Glutamatergic neuron (in vitro differentiated cells): Measurements from ENCODE around the gene IMMP2L. TPM values are rescaled to one million over a fixed set of nuclear protein-coding genes. Genes with fewer than 3 reads are reported as not detected.

Experiments
- DNase-seq: peaks from one replicate; pipeline ENCODE4 v3.0.0; 2022
- H3K27ac Mint-ChIP-seq: one replicate; pipeline ENCODE4 v1.8.0; 2020; ENCODE audit warnings: mild to moderate bottlenecking, mixed read lengths, inconsistent platforms; ENCODE audit not compliant: unreplicated experiment
- H3K27me3 Mint-ChIP-seq: one replicate; pipeline ENCODE4 v1.8.0; 2020; ENCODE audit warnings: mild to moderate bottlenecking, moderate library complexity, mixed read lengths, inconsistent platforms; ENCODE audit not compliant: unreplicated experiment
- H3K36me3 Mint-ChIP-seq: one replicate; pipeline ENCODE4 v1.8.0; 2020; ENCODE audit warnings: mild to moderate bottlenecking, mixed read lengths, inconsistent platforms; ENCODE audit not compliant: unreplicated experiment
- H3K4me1 Mint-ChIP-seq: one replicate; pipeline ENCODE4 v1.8.0; 2020; ENCODE audit warnings: mild to moderate bottlenecking, low read depth, mixed read lengths, inconsistent platforms; ENCODE audit not compliant: unreplicated experiment
- H3K4me3 Mint-ChIP-seq: one replicate; pipeline ENCODE4 v1.8.0; 2020; ENCODE audit warnings: mild to moderate bottlenecking, mixed read lengths, inconsistent platforms; ENCODE audit not compliant: unreplicated experiment
- H3K9me3 Mint-ChIP-seq: one replicate; pipeline ENCODE4 v1.8.0; 2020; ENCODE audit warnings: mild to moderate bottlenecking, moderate library complexity, mixed read lengths, inconsistent platforms; ENCODE audit not compliant: unreplicated experiment
- CTCF ChIP-seq: fragments of 200-600 bp; sonication (generic); IDR thresholded peaks from one replicate; pipeline ENCODE4 v1.5.0; 2021; ENCODE audit not compliant: partially characterized antibody, unreplicated experiment
- total RNA-seq: library from RNA; stranded (reverse); fragmentation: NEBNext Ultra II Directional; extraction: Animal tissue kit (Norgen Biotek cat#: 25700); gene quantifications from one replicate; pipeline ENCODE4 v1.2.1, GENCODE V29; 2021; ENCODE audit not compliant: unreplicated experiment

Gene IMMP2L
- total RNA-seq, 1 donor from 2014 or later = 9.6 TPM

GRCh38 chr7:110853263-110853662 is 709.0 kb downstream of the IMMP2L start:
- no peak overlapping the region for H3K27ac Mint-ChIP-seq
- H3K9me3 Mint-ChIP-seq = no peaks in the 10 kb centered on the region
- H3K36me3 Mint-ChIP-seq = no peaks in the 10 kb centered on the region
- H3K4me3 Mint-ChIP-seq = no peak overlapping the region
- no peak for TF ChIP-seq CTCF
- no peaks in the 10 kb centered on the region for H3K27me3 Mint-ChIP-seq
- DNase-seq = no peak
- H3K4me1 Mint-ChIP-seq = no peaks in the 10 kb centered on the region

GRCh38 chr7:110852156-110852940 is 709.9 kb downstream of the IMMP2L start:
- Mint-ChIP-seq H3K9me3 (no peaks in the 10 kb centered on the region), H3K36me3 (no peaks in the 10 kb centered on the region), H3K4me1 (no peaks in the 10 kb centered on the region), H3K27me3 (no peaks in the 10 kb centered on the region), H3K4me3 (no peak overlapping the region), H3K27ac (no peak overlapping the region)
- TF ChIP-seq CTCF = no peak
- DNase-seq = no peak

- Mint-ChIP-seq H3K36me3 (no peaks in the 10 kb centered on the region), H3K9me3 (no peaks in the 10 kb centered on the region), H3K4me3 (no peak overlapping the region), H3K27me3 (no peaks in the 10 kb centered on the region), H3K27ac (no peak overlapping the region), H3K4me1 (peaks cover 4% of the 10 kb centered on the region)
- no peak for TF ChIP-seq CTCF
- DNase-seq = no peak
Measured at GRCh38 chr7:110850224-110850623, 712.1 kb downstream of the IMMP2L start.

GRCh38 chr7:110842796-110843195 is 719.5 kb downstream of the IMMP2L start:
- peak overlapping the region; percentile 97 for H3K27ac Mint-ChIP-seq
- peaks cover 40% of the 10 kb centered on the region for H3K4me1 Mint-ChIP-seq

More at GRCh38 chr7:110842796-110843195, 719.5 kb downstream of the IMMP2L start:
- Mint-ChIP-seq H3K27me3 (no peaks in the 10 kb centered on the region), H3K9me3 (peaks cover 3% of the 10 kb centered on the region), H3K4me3 (no peak overlapping the region), H3K36me3 (no peaks in the 10 kb centered on the region)
- no peak for DNase-seq
- no peak for TF ChIP-seq CTCF
